ENCODE results near the gene HCST. TPM values are rescaled to one million over a fixed set of nuclear protein-coding genes. Genes with fewer than 3 reads are reported as not detected.

Gene HCST
- total RNA-seq, 1 donor from 2014 or later = not detected

GRCh38 chr19:35936738-35937268 is 34.5 kb downstream of the HCST start:
- Mint-ChIP-seq H3K36me3 (ENCODE audit: low read depth) (peaks cover 6% of the 10 kb centered on the region), H3K4me3 (peak overlapping the region; percentile 83), H3K9me3 (no peaks in the 10 kb centered on the region), H3K27ac (ENCODE audit: unreplicated experiment) (no peak overlapping the region), H3K27me3 (ENCODE audit: low read depth) (no peaks in the 10 kb centered on the region), H3K4me1 (peaks cover 38% of the 10 kb centered on the region)
- no peak for DNase-seq (ENCODE audit: low read depth, low spot score)
- TF ChIP-seq CTCF (conservative IDR thresholded peaks at IDR 0.05) = no peak

- no peak for DNase-seq (ENCODE audit: low read depth, low spot score)
- Mint-ChIP-seq H3K9me3 (no peaks in the 10 kb centered on the region), H3K4me3 (peak overlapping the region; percentile 83), H3K36me3 (ENCODE audit: low read depth) (peaks cover 6% of the 10 kb centered on the region), H3K27me3 (ENCODE audit: low read depth) (no peaks in the 10 kb centered on the region), H3K27ac (ENCODE audit: unreplicated experiment) (peak overlapping the region; percentile 53), H3K4me1 (peaks cover 34% of the 10 kb centered on the region)
- TF ChIP-seq CTCF (conservative IDR thresholded peaks at IDR 0.05) = no peak
Measured at GRCh38 chr19:35937345-35938281, 35.3 kb downstream of the HCST start.

- H3K4me3 Mint-ChIP-seq = peak overlapping the region; percentile 83
- DNase-seq (ENCODE audit: low read depth, low spot score) = no peak
- peaks cover 6% of the 10 kb centered on the region for H3K36me3 Mint-ChIP-seq (ENCODE audit: low read depth)
- H3K9me3 Mint-ChIP-seq = no peaks in the 10 kb centered on the region
- peaks cover 34% of the 10 kb centered on the region for H3K4me1 Mint-ChIP-seq
- no peak overlapping the region for H3K27ac Mint-ChIP-seq (ENCODE audit: unreplicated experiment)
- no peak for TF ChIP-seq CTCF (conservative IDR thresholded peaks at IDR 0.05)
- no peaks in the 10 kb centered on the region for H3K27me3 Mint-ChIP-seq (ENCODE audit: low read depth)
Measured at GRCh38 chr19:35938282-35939224, 36.2 kb downstream of the HCST start.

GRCh38 chr19:35939307-35940077 is 37.2 kb downstream of the HCST start:
- Mint-ChIP-seq H3K36me3 (ENCODE audit: low read depth) (peaks cover 9% of the 10 kb centered on the region), H3K4me1 (peaks cover 34% of the 10 kb centered on the region), H3K4me3 (no peak overlapping the region), H3K27ac (ENCODE audit: unreplicated experiment) (no peak overlapping the region), H3K9me3 (no peaks in the 10 kb centered on the region), H3K27me3 (ENCODE audit: low read depth) (no peaks in the 10 kb centered on the region)
- TF ChIP-seq CTCF (conservative IDR thresholded peaks at IDR 0.05) = no peak
- DNase-seq (ENCODE audit: low read depth, low spot score) = no peak

All from neural crest cell (in vitro differentiated cells).